GM12801 (cell line): Measurements from ENCODE around the gene FAM3D.

ENCODE experiments used
- TF ChIP-seq, protein P1 (sequence below): IDR thresholded peaks from one replicate; pipeline ENCODE4 v1.5.1; 2011; ENCODE audit warnings: control low read depth; ENCODE audit not compliant: insufficient read length; ENCODE audit errors: extremely low read depth

FAM3D gene

DNA sequence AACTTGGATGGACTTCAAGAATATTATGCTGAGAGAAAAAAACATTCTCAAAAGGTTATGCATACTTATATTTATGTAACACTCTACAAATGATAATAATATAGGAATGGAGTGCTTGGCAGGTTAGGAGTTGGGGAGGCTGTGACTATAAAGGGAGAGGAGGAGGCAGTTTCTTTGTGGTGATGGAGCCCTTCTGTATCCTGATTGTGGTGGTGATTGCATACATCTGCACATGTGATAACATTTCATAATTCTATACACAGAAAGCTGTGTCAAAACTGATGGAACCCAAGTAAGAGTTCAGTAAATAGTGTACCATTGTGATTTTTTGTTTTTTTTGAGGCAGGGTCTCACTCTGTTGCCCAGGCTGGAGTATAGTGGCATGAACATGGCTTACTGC lies 31.7 kb upstream of the FAM3D start:
- TF ChIP-seq, protein P1, sequence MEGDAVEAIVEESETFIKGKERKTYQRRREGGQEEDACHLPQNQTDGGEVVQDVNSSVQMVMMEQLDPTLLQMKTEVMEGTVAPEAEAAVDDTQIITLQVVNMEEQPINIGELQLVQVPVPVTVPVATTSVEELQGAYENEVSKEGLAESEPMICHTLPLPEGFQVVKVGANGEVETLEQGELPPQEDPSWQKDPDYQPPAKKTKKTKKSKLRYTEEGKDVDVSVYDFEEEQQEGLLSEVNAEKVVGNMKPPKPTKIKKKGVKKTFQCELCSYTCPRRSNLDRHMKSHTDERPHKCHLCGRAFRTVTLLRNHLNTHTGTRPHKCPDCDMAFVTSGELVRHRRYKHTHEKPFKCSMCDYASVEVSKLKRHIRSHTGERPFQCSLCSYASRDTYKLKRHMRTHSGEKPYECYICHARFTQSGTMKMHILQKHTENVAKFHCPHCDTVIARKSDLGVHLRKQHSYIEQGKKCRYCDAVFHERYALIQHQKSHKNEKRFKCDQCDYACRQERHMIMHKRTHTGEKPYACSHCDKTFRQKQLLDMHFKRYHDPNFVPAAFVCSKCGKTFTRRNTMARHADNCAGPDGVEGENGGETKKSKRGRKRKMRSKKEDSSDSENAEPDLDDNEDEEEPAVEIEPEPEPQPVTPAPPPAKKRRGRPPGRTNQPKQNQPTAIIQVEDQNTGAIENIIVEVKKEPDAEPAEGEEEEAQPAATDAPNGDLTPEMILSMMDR, result no peak

GRCh38 chr3:58697561-58697960 lies 31.0 kb upstream of the FAM3D start:
- TF ChIP-seq, protein P1, result no peak

GRCh38 chr3:58696093-58696492 lies 29.5 kb upstream of the FAM3D start:
- TF ChIP-seq, protein P1, result no peak

DNA sequence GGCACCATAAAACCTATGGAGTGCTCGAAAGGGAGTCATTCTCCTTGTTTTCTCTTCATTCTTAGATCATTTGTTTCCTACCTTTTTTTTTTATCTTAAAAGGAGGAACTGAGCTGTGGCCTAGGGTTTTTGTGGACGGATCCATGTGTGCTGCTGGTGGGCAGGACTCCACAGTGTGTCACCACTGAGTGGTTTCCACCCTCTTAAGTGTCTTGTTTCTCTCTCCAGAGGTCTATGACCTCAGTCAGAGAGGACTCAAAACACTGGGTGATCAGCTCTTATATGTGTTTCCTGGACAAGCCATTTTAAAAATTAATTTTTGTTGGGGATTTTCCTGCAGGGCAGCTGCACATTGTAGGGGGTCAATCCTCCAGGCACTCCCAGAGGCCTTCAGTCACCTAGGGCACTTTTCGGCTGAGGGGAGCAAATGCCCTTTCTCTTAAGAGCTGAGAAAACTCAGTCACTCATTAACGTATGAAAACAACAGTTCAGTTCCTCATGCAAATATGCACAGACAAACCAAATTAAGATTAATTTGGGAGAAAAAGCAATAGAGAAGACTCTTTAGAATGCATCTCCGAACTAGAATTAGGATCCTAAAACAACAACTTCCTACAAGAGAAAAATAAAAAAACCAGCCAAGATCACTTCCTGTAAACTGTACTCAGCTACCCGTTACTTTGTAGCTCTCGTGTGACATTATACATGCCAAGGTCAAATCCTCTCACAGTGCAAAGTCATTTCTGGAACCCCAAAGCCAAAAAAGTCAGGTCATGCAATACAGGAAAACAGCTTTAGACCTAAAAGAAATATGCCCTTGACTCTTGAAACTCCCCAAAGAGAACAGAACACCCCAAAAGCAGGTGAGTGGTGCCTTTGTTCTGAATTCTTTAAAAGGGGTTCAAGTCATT lies 27.6 kb upstream of the FAM3D start:
- TF ChIP-seq, protein P1, result no peak

- TF ChIP-seq, protein P1, result no peak
Observed at GRCh38 chr3:58692484-58692883, 25.9 kb upstream of the FAM3D start.

DNA sequence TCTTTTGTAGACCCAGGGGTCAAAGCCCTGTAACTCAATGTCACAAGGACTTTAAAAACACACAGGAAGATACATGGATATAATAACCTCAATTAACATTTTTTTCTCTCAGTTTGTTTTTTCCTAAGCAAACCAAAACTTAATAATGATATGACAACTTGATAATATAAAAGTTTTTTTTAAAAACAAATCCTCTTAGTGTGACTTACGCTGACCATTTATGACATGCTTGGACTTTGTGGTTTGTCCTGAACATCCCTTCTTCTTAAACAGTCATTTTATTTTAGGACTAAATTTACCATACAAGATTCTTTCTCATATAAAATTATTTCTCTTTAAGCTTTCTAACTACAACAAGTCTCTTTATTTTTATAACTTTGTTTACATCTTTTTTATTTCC lies 25.4 kb upstream of the FAM3D start:
- TF ChIP-seq, protein P1, result no peak

- TF ChIP-seq, protein P1, result no peak
Observed at GRCh38 chr3:58690490-58690889, 23.9 kb upstream of the FAM3D start.
